H4 (cell line): ENCODE data around the gene TSBP1. TPM values are rescaled to one million over a fixed set of nuclear protein-coding genes. Genes with fewer than 3 reads are reported as not detected.
"Not testable (repeated sequence)": the region's sequence is repeated elsewhere in the genome, so short reads cannot be mapped to it uniquely, and the experiment has no call there.

Experiments
- DNase-seq: peaks from one replicate; pipeline ENCODE4 v3.0.0-alpha.2; 2015; ENCODE audit warnings: low spot score
- total RNA-seq: library from RNA; depleted of rRNA; stranded (reverse); fragments of >200 nt; shearing (Covaris generic); gene quantifications from 2 replicates; pipeline ENCODE4 v1.2.3, GENCODE V29; 2014

Gene TSBP1
- total RNA-seq, 1 experiment from 2014 or later, result not detected

- DNase-seq, result no peak
These were observed 4.2 kb upstream of the TSBP1 start for GRCh38 chr6:32375739-32376529.

- no peak for DNase-seq
These were observed 474 bp downstream of the TSBP1 start for GRCh38 chr6:32371229-32371628.

- DNase-seq, result no peak
These were observed 1.2 kb downstream of the TSBP1 start for GRCh38 chr6:32370505-32370904.

GRCh38 chr6:32369660-32370059 is 2.0 kb downstream of the TSBP1 start:
- DNase-seq, result peak; percentile 52

GRCh38 chr6:32367644-32368043 is 4.1 kb downstream of the TSBP1 start:
- no peak for DNase-seq

GRCh38 chr6:32359225-32359624 is 12.5 kb downstream of the TSBP1 start:
- DNase-seq, result not testable (repeated sequence)

GRCh38 chr6:32358548-32358947 is 13.2 kb downstream of the TSBP1 start:
- not testable (repeated sequence) for DNase-seq

GRCh38 chr6:32355018-32355417 is 16.7 kb downstream of the TSBP1 start:
- no peak for DNase-seq

- DNase-seq, result no peak
These were observed 18.4 kb downstream of the TSBP1 start for GRCh38 chr6:32353348-32353747.

- no peak for DNase-seq
These were observed 31.5 kb downstream of the TSBP1 start for GRCh38 chr6:32340242-32340641.

- DNase-seq, result no peak
These were observed 34.4 kb downstream of the TSBP1 start for GRCh38 chr6:32337186-32337805.

GRCh38 chr6:32332433-32332832 is 39.3 kb downstream of the TSBP1 start:
- no peak for DNase-seq

- no peak for DNase-seq
These were observed 42.6 kb downstream of the TSBP1 start for GRCh38 chr6:32329141-32329540.

- DNase-seq, result no peak
These were observed 44.6 kb downstream of the TSBP1 start for GRCh38 chr6:32327103-32327502.

GRCh38 chr6:32318501-32318900 is 53.2 kb downstream of the TSBP1 start:
- DNase-seq, result no peak

GRCh38 chr6:32317541-32317940 is 54.2 kb downstream of the TSBP1 start:
- DNase-seq, result no peak

- DNase-seq, result no peak
These were observed 57.7 kb downstream of the TSBP1 start for GRCh38 chr6:32313964-32314363.

- DNase-seq, result peak; percentile 10
These were observed 72.9 kb downstream of the TSBP1 start for GRCh38 chr6:32298632-32299336.

GRCh38 chr6:32294980-32295379 is 76.7 kb downstream of the TSBP1 start:
- not testable (repeated sequence) for DNase-seq

GRCh38 chr6:32294566-32294965 is 77.1 kb downstream of the TSBP1 start:
- no peak for DNase-seq

- no peak for DNase-seq
These were observed 78.0 kb downstream of the TSBP1 start for GRCh38 chr6:32293695-32294094.

- no peak for DNase-seq
These were observed 80.2 kb downstream of the TSBP1 start for GRCh38 chr6:32291543-32291942.
